ENCODE data around the gene DYNC1LI1. TPM values are rescaled to one million over a fixed set of nuclear protein-coding genes. Genes with fewer than 3 reads are reported as not detected.

The DYNC1LI1 gene
- total and polyA plus RNA-seq, 2 experiments from 2014 or later = 45.1 to 48.0 TPM

GRCh38 chr3:32487781-32488473 lies 82.7 kb downstream of the DYNC1LI1 start:
- Mint-ChIP-seq H3K36me3 (ENCODE audit: low read depth) (peaks cover 15% of the 10 kb centered on the region), H3K4me3 (no peak overlapping the region), H3K9me3 (no peaks in the 10 kb centered on the region), H3K27me3 (ENCODE audit: insufficient read depth, low read depth, poor library complexity) (peaks cover 3% of the 10 kb centered on the region), H3K27ac (no peak overlapping the region), H3K4me1 (no peaks in the 10 kb centered on the region)
- H3K4me1 ChIP-seq (ENCODE audit: insufficient read depth) = no peaks in the 10 kb centered on the region
- no peak overlapping the region for H3K4me2 ChIP-seq
- no peak overlapping the region for H3K4me3 ChIP-seq
- H3F3A ChIP-seq (replicated peaks; ENCODE audit: low read depth) = no peaks in the 10 kb centered on the region
- H3K79me2 ChIP-seq (replicated peaks; ENCODE audit: insufficient read depth) = peaks cover 8% of the 10 kb centered on the region; the same call in 1 of the 2 replicates
- H3K27ac ChIP-seq (ENCODE audit: low read depth) = no peak overlapping the region
- H3K36me3 ChIP-seq (ENCODE audit: insufficient read depth) = no peaks in the 10 kb centered on the region; the same call in 1 of the 2 replicates
- DNase-seq (ENCODE audit: low spot score) (no peak), ATAC-seq (no peak)
- H3K9me2 ChIP-seq (ENCODE audit: insufficient read depth) = no peaks in the 10 kb centered on the region
- H2AFZ ChIP-seq = no peak overlapping the region
- peaks cover 7% of the 10 kb centered on the region for H4K20me1 ChIP-seq (replicated peaks; ENCODE audit: insufficient read depth)
- no peak for TF ChIP-seq REST (IDR thresholded peaks at IDR 0.05; ENCODE audit: unreplicated experiment)
- TF ChIP-seq CTCF (conservative IDR thresholded peaks at IDR 0.05; ENCODE audit: low read depth in 2 of 2) = no peak
- no peak for TF ChIP-seq ZNF114 (CRISPR knock-in tag; IDR thresholded peaks at IDR 0.05)
- TF ChIP-seq CREB1 (CRISPR knock-in tag; IDR thresholded peaks at IDR 0.05; ENCODE audit: low read depth) = no peak
- TF ChIP-seq EZH2phosphoT487 (IDR thresholded peaks at IDR 0.05; ENCODE audit: unreplicated experiment) = no peak
- TF ChIP-seq ZNF331 (CRISPR knock-in tag; IDR thresholded peaks at IDR 0.05; ENCODE audit: low read depth) = no peak
- TF ChIP-seq, protein P1, sequence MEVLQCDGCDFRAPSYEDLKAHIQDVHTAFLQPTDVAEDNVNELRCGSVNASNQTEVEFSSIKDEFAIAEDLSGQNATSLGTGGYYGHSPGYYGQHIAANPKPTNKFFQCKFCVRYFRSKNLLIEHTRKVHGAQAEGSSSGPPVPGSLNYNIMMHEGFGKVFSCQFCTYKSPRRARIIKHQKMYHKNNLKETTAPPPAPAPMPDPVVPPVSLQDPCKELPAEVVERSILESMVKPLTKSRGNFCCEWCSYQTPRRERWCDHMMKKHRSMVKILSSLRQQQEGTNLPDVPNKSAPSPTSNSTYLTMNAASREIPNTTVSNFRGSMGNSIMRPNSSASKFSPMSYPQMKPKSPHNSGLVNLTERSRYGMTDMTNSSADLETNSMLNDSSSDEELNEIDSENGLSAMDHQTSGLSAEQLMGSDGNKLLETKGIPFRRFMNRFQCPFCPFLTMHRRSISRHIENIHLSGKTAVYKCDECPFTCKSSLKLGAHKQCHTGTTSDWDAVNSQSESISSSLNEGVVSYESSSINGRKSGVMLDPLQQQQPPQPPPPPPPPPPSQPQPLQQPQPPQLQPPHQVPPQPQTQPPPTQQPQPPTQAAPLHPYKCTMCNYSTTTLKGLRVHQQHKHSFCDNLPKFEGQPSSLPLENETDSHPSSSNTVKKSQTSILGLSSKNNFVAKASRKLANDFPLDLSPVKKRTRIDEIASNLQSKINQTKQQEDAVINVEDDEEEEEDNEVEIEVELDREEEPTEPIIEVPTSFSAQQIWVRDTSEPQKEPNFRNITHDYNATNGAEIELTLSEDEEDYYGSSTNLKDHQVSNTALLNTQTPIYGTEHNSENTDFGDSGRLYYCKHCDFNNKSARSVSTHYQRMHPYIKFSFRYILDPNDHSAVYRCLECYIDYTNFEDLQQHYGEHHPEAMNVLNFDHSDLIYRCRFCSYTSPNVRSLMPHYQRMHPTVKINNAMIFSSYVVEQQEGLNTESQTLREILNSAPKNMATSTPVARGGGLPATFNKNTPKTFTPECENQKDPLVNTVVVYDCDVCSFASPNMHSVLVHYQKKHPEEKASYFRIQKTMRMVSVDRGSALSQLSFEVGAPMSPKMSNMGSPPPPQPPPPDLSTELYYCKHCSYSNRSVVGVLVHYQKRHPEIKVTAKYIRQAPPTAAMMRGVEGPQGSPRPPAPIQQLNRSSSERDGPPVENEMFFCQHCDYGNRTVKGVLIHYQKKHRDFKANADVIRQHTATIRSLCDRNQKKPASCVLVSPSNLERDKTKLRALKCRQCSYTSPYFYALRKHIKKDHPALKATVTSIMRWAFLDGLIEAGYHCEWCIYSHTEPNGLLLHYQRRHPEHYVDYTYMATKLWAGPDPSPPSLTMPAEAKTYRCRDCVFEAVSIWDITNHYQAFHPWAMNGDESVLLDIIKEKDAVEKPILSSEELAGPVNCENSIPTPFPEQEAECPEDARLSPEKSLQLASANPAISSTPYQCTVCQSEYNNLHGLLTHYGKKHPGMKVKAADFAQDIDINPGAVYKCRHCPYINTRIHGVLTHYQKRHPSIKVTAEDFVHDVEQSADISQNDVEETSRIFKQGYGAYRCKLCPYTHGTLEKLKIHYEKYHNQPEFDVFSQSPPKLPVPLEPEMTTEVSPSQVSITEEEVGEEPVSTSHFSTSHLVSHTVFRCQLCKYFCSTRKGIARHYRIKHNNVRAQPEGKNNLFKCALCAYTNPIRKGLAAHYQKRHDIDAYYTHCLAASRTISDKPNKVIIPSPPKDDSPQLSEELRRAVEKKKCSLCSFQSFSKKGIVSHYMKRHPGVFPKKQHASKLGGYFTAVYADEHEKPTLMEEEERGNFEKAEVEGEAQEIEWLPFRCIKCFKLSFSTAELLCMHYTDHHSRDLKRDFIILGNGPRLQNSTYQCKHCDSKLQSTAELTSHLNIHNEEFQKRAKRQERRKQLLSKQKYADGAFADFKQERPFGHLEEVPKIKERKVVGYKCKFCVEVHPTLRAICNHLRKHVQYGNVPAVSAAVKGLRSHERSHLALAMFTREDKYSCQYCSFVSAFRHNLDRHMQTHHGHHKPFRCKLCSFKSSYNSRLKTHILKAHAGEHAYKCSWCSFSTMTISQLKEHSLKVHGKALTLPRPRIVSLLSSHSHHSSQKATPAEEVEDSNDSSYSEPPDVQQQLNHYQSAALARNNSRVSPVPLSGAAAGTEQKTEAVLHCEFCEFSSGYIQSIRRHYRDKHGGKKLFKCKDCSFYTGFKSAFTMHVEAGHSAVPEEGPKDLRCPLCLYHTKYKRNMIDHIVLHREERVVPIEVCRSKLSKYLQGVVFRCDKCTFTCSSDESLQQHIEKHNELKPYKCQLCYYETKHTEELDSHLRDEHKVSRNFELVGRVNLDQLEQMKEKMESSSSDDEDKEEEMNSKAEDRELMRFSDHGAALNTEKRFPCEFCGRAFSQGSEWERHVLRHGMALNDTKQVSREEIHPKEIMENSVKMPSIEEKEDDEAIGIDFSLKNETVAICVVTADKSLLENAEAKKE (CRISPR knock-in tag; IDR thresholded peaks at IDR 0.05) = no peak
- no peak for TF ChIP-seq EZH2 (IDR thresholded peaks at IDR 0.05; ENCODE audit: low read depth, unreplicated experiment)
- TF ChIP-seq ETS1 (IDR thresholded peaks at IDR 0.05) = no peak
- no peak for TF ChIP-seq STAT1 (IDR thresholded peaks at IDR 0.05; ENCODE audit: unreplicated experiment)
- TF ChIP-seq POLR2AphosphoS5 (IDR thresholded peaks at IDR 0.05; ENCODE audit: low read depth) = no peak
- no peak for TF ChIP-seq JUNB (IDR thresholded peaks at IDR 0.05; ENCODE audit: unreplicated experiment)
- TF ChIP-seq NANOG (IDR thresholded peaks at IDR 0.05; ENCODE audit: borderline replicate concordance) = no peak
- no peaks in the 10 kb centered on the region for H3K27me3 ChIP-seq (ENCODE audit: insufficient read depth)

All from GM23338 (cell line).